Fibroblast of lung (primary cell): Measurements from ENCODE around the gene OTOL1. TPM values are rescaled to one million over a fixed set of nuclear protein-coding genes. Genes with fewer than 3 reads are reported as not detected.
A peak's percentile ranks its signal among the peaks of the same experiment; 100 is the strongest.

Source experiments
- DNase-seq, 2 donors: peaks; one replicate each; pipeline versions ENCODE4 v3.0.0 to v3.0.0-alpha.2; 2010; ENCODE audit warnings: low read depth in 2 of 2
- H2AFZ ChIP-seq: 2 replicates; pipeline ENCODE4 v1.5.1; 2012; ENCODE audit warnings: low read length, control low read depth, inconsistent platforms
- H3K27ac ChIP-seq: 2 replicates; pipeline ENCODE4 v1.5.1; 2011; ENCODE audit warnings: low read length, control low read depth; ENCODE audit not compliant: insufficient read depth
- H3K27me3 ChIP-seq: 2 replicates; pipeline ENCODE4 v1.5.1; 2011; ENCODE audit warnings: mild to moderate bottlenecking, low read length; ENCODE audit not compliant: control insufficient read depth, insufficient read depth
- H3K36me3 ChIP-seq: 2 replicates; pipeline ENCODE4 v1.5.1; 2011; ENCODE audit warnings: low read length; ENCODE audit not compliant: control insufficient read depth, insufficient read depth
- H3K4me1 ChIP-seq: 2 replicates; pipeline ENCODE4 v1.5.1; 2011; ENCODE audit warnings: low read length; ENCODE audit not compliant: control insufficient read depth, insufficient read depth; ENCODE audit errors: extremely low read depth
- H3K4me2 ChIP-seq: 2 replicates; pipeline ENCODE4 v1.5.1; 2011; ENCODE audit warnings: low read length, control low read depth; ENCODE audit not compliant: insufficient read depth; ENCODE audit errors: extremely low read depth
- H3K4me3 ChIP-seq, 4 experiments: fragments of 200-600 bp in 1 of 4; sonication (generic) in 1 of 4; replicated peaks in 1 of 4; 2 replicates each; pipeline ENCODE4 v1.5.1; 2011 to 2016; ENCODE audit warnings: low read length in 4 of 4, low read depth in 3 of 4, mild to moderate bottlenecking in 3 of 4, control low read depth in 2 of 4, inconsistent platforms in 1 of 4, mixed read lengths in 1 of 4; ENCODE audit not compliant: insufficient read depth in 1 of 4; ENCODE audit errors: control extremely low read depth in 1 of 4
- H3K79me2 ChIP-seq: 2 replicates; pipeline ENCODE4 v1.5.1; 2012; ENCODE audit warnings: mild to moderate bottlenecking, low read length, inconsistent platforms; ENCODE audit not compliant: control insufficient read depth, insufficient read depth
- H3K9ac ChIP-seq: 2 replicates; pipeline ENCODE4 v1.5.1; 2011; ENCODE audit warnings: mild to moderate bottlenecking, low read length, control low read depth; ENCODE audit not compliant: insufficient read depth
- H3K9me3 ChIP-seq: 2 replicates; pipeline ENCODE4 v1.5.1; 2012; ENCODE audit warnings: low read depth, low read length; ENCODE audit not compliant: control insufficient read depth, insufficient read depth
- H4K20me1 ChIP-seq: 2 replicates; pipeline ENCODE4 v1.5.1; 2011; ENCODE audit warnings: low read length; ENCODE audit not compliant: control insufficient read depth, insufficient read depth; ENCODE audit errors: extremely low read depth
- EZH2 ChIP-seq: IDR thresholded peaks from 2 replicates; pipeline ENCODE4 v1.5.1; 2012; ENCODE audit warnings: low read length, control low read depth, mild to moderate bottlenecking; ENCODE audit errors: missing control alignments
- polyA plus RNA-seq, 2 donors: library from polyadenylated mRNA; depleted of rRNA in 1 of 2; stranded (reverse) in 1 of 2; unstranded in 1 of 2; fragments of >200 nt; gene quantifications; 2 replicates each; pipeline ENCODE4 v1.2.1, GENCODE V29; 2011 to 2012; ENCODE audit warnings: missing spikeins in 1 of 2
- total RNA-seq: library from RNA; depleted of rRNA; stranded (reverse); fragments of >200 nt; gene quantifications from 2 replicates; pipeline ENCODE4 v1.2.1, GENCODE V29; 2014
- TF ChIP-seq, protein P1 (sequence below), 2 donors: IDR thresholded peaks in 1 of 2; conservative IDR thresholded peaks in 1 of 2; 1 replicate in 1 of 2; 2 replicates in 1 of 2; pipeline ENCODE4 v1.5.1; 2011 to 2012; ENCODE audit warnings: low read length in 2 of 2, control low read depth in 1 of 2, inconsistent platforms in 1 of 2, low read depth in 1 of 2, mild to moderate bottlenecking in 1 of 2

Gene OTOL1
- total and polyA plus RNA-seq, 2 donors (not counting 1 experiment from before 2014, with no cell fraction given): not detected

DNA sequence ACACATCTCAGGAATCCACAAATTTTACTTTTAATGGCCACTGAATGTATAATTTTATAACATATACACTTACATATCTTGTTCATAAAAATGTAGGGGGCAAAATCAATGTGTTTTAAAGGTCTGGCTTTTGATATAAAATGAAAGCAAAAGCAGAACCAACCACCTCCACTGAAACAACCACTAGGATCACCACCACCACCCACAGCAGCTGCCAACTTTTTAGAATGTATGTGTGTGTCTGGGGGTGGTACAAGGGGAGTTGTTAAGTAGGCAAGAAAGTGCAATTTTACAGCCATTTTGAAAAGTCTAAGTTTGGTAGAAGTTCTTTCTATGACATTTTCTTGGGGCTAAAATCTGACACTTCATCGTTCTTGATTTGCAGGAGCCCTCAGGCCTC is 44.0 kb downstream of the OTOL1 start:
- Histone ChIP-seq H4K20me1 (no peaks in the 10 kb centered on the region), H3K9ac (no peak overlapping the region), H2AFZ (no peak overlapping the region), H3K27ac (no peak overlapping the region), H3K9me3 (no peaks in the 10 kb centered on the region), H3K4me3 (no peak overlapping the region), H3K4me1 (no peaks in the 10 kb centered on the region), H3K79me2 (no peaks in the 10 kb centered on the region), H3K36me3 (no peaks in the 10 kb centered on the region), H3K27me3 (no peaks in the 10 kb centered on the region), H3K4me2 (no peak overlapping the region)
- no peak for DNase-seq
- TF ChIP-seq, protein P1, sequence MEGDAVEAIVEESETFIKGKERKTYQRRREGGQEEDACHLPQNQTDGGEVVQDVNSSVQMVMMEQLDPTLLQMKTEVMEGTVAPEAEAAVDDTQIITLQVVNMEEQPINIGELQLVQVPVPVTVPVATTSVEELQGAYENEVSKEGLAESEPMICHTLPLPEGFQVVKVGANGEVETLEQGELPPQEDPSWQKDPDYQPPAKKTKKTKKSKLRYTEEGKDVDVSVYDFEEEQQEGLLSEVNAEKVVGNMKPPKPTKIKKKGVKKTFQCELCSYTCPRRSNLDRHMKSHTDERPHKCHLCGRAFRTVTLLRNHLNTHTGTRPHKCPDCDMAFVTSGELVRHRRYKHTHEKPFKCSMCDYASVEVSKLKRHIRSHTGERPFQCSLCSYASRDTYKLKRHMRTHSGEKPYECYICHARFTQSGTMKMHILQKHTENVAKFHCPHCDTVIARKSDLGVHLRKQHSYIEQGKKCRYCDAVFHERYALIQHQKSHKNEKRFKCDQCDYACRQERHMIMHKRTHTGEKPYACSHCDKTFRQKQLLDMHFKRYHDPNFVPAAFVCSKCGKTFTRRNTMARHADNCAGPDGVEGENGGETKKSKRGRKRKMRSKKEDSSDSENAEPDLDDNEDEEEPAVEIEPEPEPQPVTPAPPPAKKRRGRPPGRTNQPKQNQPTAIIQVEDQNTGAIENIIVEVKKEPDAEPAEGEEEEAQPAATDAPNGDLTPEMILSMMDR (conservative IDR thresholded peaks at IDR 0.05 in 1 of 2, IDR thresholded peaks at IDR 0.05 in 1 of 2; ENCODE audit: low read depth in 1 of 2, low read length in 2 of 2): no peak
- TF ChIP-seq EZH2: no peak

DNA sequence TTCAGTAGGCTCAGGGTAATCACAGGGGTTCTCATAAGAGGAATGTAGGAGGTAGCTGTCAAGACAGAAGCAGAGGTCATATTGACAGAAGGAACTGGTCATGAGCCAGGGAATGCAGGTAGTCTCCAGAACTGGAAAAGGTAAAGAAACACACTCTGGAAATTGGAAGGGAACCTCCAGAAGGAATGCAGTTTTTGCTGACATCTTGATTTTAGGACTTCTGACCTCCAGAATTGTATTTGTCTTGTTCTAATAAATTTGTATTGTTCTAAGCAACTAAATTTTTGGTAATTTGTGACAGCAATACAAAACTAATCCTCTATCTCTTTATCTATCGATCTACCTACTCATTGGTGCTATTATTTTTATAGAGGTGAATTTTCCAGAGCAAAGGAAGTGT is 49.2 kb downstream of the OTOL1 start:
- H3K4me2 ChIP-seq: no peak overlapping the region
- H3K4me1 ChIP-seq: no peaks in the 10 kb centered on the region
- H3K9ac ChIP-seq: no peak overlapping the region
- H3K9me3 ChIP-seq: no peaks in the 10 kb centered on the region
- TF ChIP-seq EZH2: no peak
- TF ChIP-seq, protein P1 (conservative IDR thresholded peaks at IDR 0.05 in 1 of 2, IDR thresholded peaks at IDR 0.05 in 1 of 2; ENCODE audit: low read depth in 1 of 2, low read length in 2 of 2): no peak
- no peaks in the 10 kb centered on the region for H3K79me2 ChIP-seq
- DNase-seq: no peak
- H3K27ac ChIP-seq: no peak overlapping the region
- H4K20me1 ChIP-seq: no peaks in the 10 kb centered on the region
- H2AFZ ChIP-seq: no peak overlapping the region
- H3K4me3 ChIP-seq: no peak overlapping the region
- no peaks in the 10 kb centered on the region for H3K36me3 ChIP-seq
- no peaks in the 10 kb centered on the region for H3K27me3 ChIP-seq

DNA sequence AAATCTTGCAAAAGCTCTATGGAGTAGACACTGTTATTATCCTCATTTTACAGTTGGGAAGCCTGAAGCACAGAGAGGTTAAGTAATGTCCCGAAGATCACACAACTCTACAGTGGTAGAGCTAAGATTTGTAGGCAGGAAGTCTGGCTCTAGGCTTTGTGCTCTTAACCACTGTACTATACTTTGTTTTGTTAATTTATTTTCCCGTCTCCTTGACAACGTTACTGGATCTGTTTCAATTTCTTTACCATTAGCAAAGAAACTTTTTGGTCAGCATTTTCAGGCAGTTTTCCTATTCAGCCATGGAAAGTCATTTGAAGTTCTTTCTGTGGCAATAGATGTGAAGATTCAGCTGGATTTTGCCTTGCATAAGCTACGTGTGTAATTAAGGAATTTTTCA is 51.7 kb downstream of the OTOL1 start:
- Histone ChIP-seq H3K4me2 (no peak overlapping the region), H3K27ac (no peak overlapping the region), H3K36me3 (no peaks in the 10 kb centered on the region), H3K4me3 (no peak overlapping the region), H3K9me3 (no peaks in the 10 kb centered on the region), H3K9ac (no peak overlapping the region), H3K79me2 (no peaks in the 10 kb centered on the region), H3K4me1 (no peaks in the 10 kb centered on the region), H4K20me1 (no peaks in the 10 kb centered on the region), H3K27me3 (no peaks in the 10 kb centered on the region), H2AFZ (no peak overlapping the region)
- no peak for TF ChIP-seq EZH2
- TF ChIP-seq, protein P1 (conservative IDR thresholded peaks at IDR 0.05 in 1 of 2, IDR thresholded peaks at IDR 0.05 in 1 of 2; ENCODE audit: low read depth in 1 of 2, low read length in 2 of 2): no peak
- DNase-seq: peak in 1 of 2 donors; percentile 17
